DND-41 (cell line): ENCODE data around the gene PCDHB4.
A peak's percentile ranks its signal among the peaks of the same experiment; 100 is the strongest.

Experiments used
- ATAC-seq: fragments of 200-7000 bp; cut with Tn5 transposase; 3 replicates; pipeline ENCODE4 v1.9.1; 2021; ENCODE audit warnings: low read depth; ENCODE audit not compliant: insufficient read depth
- DNase-seq: peaks from one replicate; pipeline ENCODE4 v3.0.0-alpha.2; 2020
- H2AFZ ChIP-seq: 2 replicates; pipeline ENCODE4 v1.6.0; 2012; ENCODE audit warnings: low read depth, low read length
- H3K27ac ChIP-seq: 2 replicates; pipeline ENCODE4 v1.5.1; 2012; ENCODE audit warnings: low read length, inconsistent platforms
- H3K27me3 ChIP-seq: fragments of 200-600 bp; sonication (generic); 2 replicates; pipeline ENCODE4 v1.6.0; 2012; ENCODE audit warnings: low read length, mild to moderate bottlenecking, inconsistent platforms; ENCODE audit not compliant: insufficient read depth, poor library complexity
- H3K36me3 ChIP-seq: 2 replicates; pipeline ENCODE4 v1.5.1; 2012; ENCODE audit warnings: low read length, inconsistent platforms; ENCODE audit not compliant: insufficient read depth
- H3K4me1 ChIP-seq: 2 replicates; pipeline ENCODE4 v1.5.1; 2012; ENCODE audit warnings: mild to moderate bottlenecking, low read length; ENCODE audit not compliant: insufficient read depth
- H3K4me2 ChIP-seq: 2 replicates; pipeline ENCODE4 v1.6.0; 2012; ENCODE audit warnings: mild to moderate bottlenecking, moderate library complexity, low read length, inconsistent platforms; ENCODE audit not compliant: insufficient read depth
- H3K4me3 ChIP-seq, 2 experiments: fragments of 200-600 bp in 1 of 2; shearing (Covaris generic) in 1 of 2; 2 replicates each; pipeline ENCODE4 v1.5.1; 2012 to 2016; ENCODE audit warnings: inconsistent platforms in 2 of 2, low read length in 2 of 2, mild to moderate bottlenecking in 2 of 2, low read depth in 1 of 2, moderate library complexity in 1 of 2
- H3K79me2 ChIP-seq: 2 replicates; pipeline ENCODE4 v1.6.0; 2012; ENCODE audit warnings: low read length, inconsistent platforms; ENCODE audit not compliant: insufficient read depth
- H3K9ac ChIP-seq: 2 replicates; pipeline ENCODE4 v1.6.0; 2012; ENCODE audit warnings: low read depth, mild to moderate bottlenecking, inconsistent platforms, low read length, moderate library complexity
- H3K9me3 ChIP-seq: 2 replicates; pipeline ENCODE4 v1.5.1; 2012; ENCODE audit warnings: low read length, moderate library complexity, mild to moderate bottlenecking, inconsistent platforms; ENCODE audit not compliant: insufficient read depth, severe bottlenecking
- H4K20me1 ChIP-seq: 2 replicates; pipeline ENCODE4 v1.6.0; 2012; ENCODE audit warnings: low read length; ENCODE audit not compliant: insufficient read depth
- EZH2 ChIP-seq: IDR thresholded peaks from 3 replicates; pipeline ENCODE4 v1.6.1; 2012; ENCODE audit warnings: borderline replicate concordance, low read depth, mild to moderate bottlenecking, moderate library complexity, low read length, inconsistent platforms; ENCODE audit not compliant: severe bottlenecking
- TF ChIP-seq, protein P1 (sequence below): IDR thresholded peaks from 2 replicates; pipeline ENCODE4 v1.5.1; 2012; ENCODE audit warnings: borderline replicate concordance, low read length, moderate library complexity, mild to moderate bottlenecking; ENCODE audit not compliant: poor library complexity, severe bottlenecking; ENCODE audit errors: extremely low read depth

PCDHB4 gene

GRCh38 chr5:141121563-141121962 is at the start of gene PCDHB4:
PCDHB4 (plus strand) TSS chr5:141121818; CDS start chr5:141121999, 181 bp downstream.
- no peak within 1 kb of the TSS for H2AFZ ChIP-seq
- DNase-seq (no peak), ATAC-seq (no peak)
- H3K79me2 ChIP-seq, result no peaks in the 10 kb centered on the region
- no peaks in the 10 kb centered on the region for H3K9me3 ChIP-seq
- no peak within 1 kb of the TSS for H3K9ac ChIP-seq
- no peaks in the 10 kb centered on the region for H3K36me3 ChIP-seq
- H3K4me1 ChIP-seq, result no peaks in the 10 kb centered on the region
- no peaks in the 10 kb centered on the region for H3K27me3 ChIP-seq
- H3K4me2 ChIP-seq, result no peak within 1 kb of the TSS
- TF ChIP-seq EZH2, result no peak
- TF ChIP-seq, protein P1, sequence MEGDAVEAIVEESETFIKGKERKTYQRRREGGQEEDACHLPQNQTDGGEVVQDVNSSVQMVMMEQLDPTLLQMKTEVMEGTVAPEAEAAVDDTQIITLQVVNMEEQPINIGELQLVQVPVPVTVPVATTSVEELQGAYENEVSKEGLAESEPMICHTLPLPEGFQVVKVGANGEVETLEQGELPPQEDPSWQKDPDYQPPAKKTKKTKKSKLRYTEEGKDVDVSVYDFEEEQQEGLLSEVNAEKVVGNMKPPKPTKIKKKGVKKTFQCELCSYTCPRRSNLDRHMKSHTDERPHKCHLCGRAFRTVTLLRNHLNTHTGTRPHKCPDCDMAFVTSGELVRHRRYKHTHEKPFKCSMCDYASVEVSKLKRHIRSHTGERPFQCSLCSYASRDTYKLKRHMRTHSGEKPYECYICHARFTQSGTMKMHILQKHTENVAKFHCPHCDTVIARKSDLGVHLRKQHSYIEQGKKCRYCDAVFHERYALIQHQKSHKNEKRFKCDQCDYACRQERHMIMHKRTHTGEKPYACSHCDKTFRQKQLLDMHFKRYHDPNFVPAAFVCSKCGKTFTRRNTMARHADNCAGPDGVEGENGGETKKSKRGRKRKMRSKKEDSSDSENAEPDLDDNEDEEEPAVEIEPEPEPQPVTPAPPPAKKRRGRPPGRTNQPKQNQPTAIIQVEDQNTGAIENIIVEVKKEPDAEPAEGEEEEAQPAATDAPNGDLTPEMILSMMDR, result no peak
- H3K4me3 ChIP-seq, result no peak within 1 kb of the TSS
- no peaks in the 10 kb centered on the region for H4K20me1 ChIP-seq
- H3K27ac ChIP-seq, result no peak within 1 kb of the TSS

GRCh38 chr5:141077826-141078225 is 43.8 kb upstream of the PCDHB4 start:
- H3K4me2 ChIP-seq, result no peak overlapping the region
- no peaks in the 10 kb centered on the region for H3K9me3 ChIP-seq
- H4K20me1 ChIP-seq, result no peaks in the 10 kb centered on the region
- DNase-seq (no peak), ATAC-seq (no peak)
- no peaks in the 10 kb centered on the region for H3K79me2 ChIP-seq
- no peak overlapping the region for H3K4me3 ChIP-seq
- no peaks in the 10 kb centered on the region for H3K36me3 ChIP-seq
- H3K27ac ChIP-seq, result no peak overlapping the region
- H3K9ac ChIP-seq, result no peak overlapping the region
- no peaks in the 10 kb centered on the region for H3K27me3 ChIP-seq
- TF ChIP-seq, protein P1, result no peak
- TF ChIP-seq EZH2, result no peak
- no peaks in the 10 kb centered on the region for H3K4me1 ChIP-seq
- H2AFZ ChIP-seq, result no peak overlapping the region

DNA sequence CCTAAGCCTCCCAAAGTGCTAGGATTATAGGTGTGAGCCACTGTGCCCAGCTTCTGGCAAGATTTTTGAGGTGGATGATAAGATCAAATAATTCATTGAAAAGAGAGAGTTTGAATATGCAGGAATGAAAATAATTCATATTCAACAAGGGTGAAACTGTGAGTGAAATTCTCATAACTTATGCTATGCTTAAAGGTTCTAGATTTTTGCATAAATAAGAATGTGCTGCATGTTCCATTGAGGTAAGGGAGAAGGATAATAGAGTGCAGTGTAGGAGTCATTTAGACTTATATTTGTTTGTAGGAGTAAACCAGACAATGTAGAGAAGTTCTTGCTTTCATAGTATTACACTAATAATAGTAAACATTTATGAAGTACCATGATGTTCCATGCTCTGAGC is 39.4 kb upstream of the PCDHB4 start:
- Histone ChIP-seq H3K4me3 (no peak overlapping the region), H3K9me3 (no peaks in the 10 kb centered on the region), H4K20me1 (no peaks in the 10 kb centered on the region), H3K36me3 (no peaks in the 10 kb centered on the region), H2AFZ (no peak overlapping the region), H3K4me2 (no peak overlapping the region), H3K79me2 (no peaks in the 10 kb centered on the region), H3K4me1 (no peaks in the 10 kb centered on the region), H3K27me3 (no peaks in the 10 kb centered on the region), H3K9ac (no peak overlapping the region), H3K27ac (no peak overlapping the region)
- TF ChIP-seq, protein P1, result no peak
- TF ChIP-seq EZH2, result no peak
- no peak for ATAC-seq
- DNase-seq, result no peak

- Histone ChIP-seq H3K36me3 (no peaks in the 10 kb centered on the region), H3K9me3 (no peaks in the 10 kb centered on the region), H3K4me2 (no peak overlapping the region), H3K79me2 (no peaks in the 10 kb centered on the region), H3K4me3 (no peak overlapping the region), H3K4me1 (no peaks in the 10 kb centered on the region), H3K27ac (no peak overlapping the region), H2AFZ (no peak overlapping the region), H4K20me1 (no peaks in the 10 kb centered on the region), H3K27me3 (no peaks in the 10 kb centered on the region), H3K9ac (no peak overlapping the region)
- TF ChIP-seq EZH2, result no peak
- TF ChIP-seq, protein P1, result peak; percentile 25
- DNase-seq (peak; percentile 25), ATAC-seq (peak; percentile 68; the same call in 1 of the 3 replicates)
Observed at GRCh38 chr5:141084487-141084989, 37.1 kb upstream of the PCDHB4 start.
